D341Med (cell line): ENCODE measurements around the gene THAP6.
"Not testable (repeated sequence)": the region's sequence is repeated elsewhere in the genome, so short reads cannot be mapped to it uniquely, and the experiment has no call there.

Source experiments
- DNase-seq: peaks from one replicate; pipeline ENCODE4 v3.0.0; 2012; ENCODE audit warnings: low spot score

The THAP6 gene

GRCh38 chr4:75525910-75526309 lies 11.6 kb downstream of the THAP6 start:
- no peak for DNase-seq

- DNase-seq, result no peak
These were observed 13.2 kb downstream of the THAP6 start for GRCh38 chr4:75527482-75527881.

- no peak for DNase-seq
These were observed 16.5 kb downstream of the THAP6 start for GRCh38 chr4:75530556-75531322.

DNA sequence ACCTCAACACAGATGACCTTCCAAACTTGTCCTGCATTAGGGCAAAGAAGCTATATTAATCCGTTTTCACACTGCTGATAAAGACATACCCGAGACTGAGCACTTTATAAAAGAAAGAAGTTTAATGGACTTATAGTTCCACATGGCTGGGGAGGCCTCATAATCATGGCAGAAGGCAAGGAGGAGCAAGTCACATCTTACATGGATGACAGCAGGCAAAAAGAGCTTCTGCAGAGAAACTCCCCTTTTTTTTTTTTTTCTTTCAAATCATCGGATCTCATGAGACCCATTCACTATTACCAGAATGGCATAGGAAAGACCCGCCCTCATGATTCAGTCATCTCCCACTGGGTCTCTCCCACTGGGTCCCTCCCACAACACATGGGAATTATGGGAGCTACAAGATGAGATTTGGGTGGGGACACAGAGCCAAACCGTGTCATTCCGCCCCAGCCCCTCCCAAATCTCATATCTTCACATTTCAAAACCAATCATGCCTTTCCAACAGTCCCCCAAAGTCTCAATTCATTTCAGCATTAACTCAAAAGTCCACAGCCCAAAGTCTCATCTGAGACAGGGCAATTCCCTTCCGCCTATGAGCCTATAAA lies 17.4 kb downstream of the THAP6 start:
- DNase-seq, result not testable (repeated sequence)

- DNase-seq, result not testable (repeated sequence)
These were observed 19.1 kb downstream of the THAP6 start for GRCh38 chr4:75533339-75533887.

DNA sequence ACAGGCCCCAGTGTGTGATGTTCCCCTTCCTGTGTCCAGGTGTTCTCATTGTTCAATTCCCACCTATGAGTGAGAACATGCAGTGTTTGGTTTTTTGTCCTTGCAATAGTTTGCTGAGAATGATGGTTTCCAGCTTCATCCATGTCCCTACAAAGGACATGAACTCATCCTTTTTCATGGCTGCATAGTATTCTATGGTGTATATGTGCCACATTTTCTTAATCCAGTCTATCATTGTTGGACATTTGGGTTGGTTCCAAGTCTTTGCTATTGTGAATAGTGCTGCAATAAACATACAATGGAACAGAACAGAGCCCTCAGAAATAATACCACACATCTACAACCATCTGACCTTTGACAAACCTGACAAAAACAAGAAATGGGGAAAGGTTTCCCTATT lies 19.7 kb downstream of the THAP6 start:
- not testable (repeated sequence) for DNase-seq

DNA sequence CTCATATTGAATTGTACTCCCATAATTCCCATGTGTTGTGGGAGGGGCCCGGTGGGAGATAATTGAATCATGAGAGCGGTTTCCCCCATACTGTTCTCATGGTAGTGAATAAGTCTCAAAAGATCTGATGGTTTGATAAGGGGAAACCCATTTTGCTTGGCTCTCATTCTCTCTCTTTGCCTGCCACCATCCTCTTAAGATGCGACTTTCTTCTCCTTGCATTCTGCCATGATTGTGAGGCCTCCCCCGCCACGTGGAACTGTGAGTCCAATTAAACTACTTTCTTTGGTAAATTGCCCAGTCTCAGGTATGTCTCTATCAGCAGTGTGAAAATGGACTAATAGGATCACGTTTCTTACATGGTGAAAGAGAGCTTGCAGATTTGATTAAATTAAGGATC lies 23.0 kb downstream of the THAP6 start:
- not testable (repeated sequence) for DNase-seq

DNA sequence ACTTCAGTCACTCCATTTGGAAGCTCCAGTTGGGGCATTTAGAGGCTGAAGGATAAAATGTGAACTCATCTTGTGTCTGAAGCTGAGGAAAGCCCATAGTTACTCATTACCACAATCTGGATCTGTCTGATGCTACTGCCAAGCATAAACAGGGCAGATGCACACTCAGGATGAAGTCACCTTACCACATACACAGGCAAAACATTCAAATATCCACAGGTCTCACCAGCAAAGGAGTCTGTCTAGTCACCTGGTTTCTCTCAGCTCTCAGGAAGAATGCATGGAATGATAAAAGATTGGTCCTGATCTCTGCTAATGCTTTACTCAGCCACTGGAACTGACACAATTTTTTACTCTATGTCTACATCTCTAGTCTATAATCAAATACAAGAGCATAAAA lies 28.6 kb downstream of the THAP6 start:
- DNase-seq, result no peak

DNA sequence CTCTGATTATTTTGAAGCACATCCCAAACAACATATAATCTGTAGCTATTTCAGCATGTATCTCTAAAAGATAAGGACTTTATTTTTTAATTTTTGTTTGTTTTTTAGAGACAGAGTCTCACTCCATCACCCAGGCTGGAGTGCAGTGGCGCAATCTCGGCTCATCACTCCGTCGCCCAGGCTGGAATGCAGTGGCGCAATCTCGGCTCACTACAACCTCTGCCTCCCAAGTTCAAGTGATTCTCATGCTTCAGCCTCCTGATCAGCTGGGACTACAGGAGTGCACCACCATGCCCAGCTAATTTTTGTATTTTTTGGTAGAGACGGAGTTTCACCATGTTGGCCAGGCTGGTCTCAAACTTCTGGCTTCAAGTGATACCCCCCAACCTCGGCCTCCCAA lies 29.9 kb downstream of the THAP6 start:
- not testable (repeated sequence) for DNase-seq

DNA sequence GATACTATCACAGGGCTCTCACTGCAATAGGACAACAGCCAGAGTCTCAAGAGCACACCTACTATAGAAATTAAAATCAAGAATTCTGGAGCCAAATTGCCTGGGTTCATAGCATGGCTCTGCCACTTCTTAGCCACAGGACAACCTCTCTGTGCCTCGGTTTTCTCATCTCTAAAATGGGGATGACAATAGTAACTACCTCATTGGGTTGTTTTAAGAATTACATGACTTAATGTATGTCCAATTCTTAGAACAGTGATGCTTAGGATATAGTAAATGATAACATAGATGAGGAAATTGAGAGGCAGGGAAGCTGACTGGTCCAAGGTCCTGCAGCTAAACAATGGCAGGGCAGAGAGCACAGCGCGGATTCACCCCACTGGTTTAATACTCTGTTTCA lies 30.6 kb downstream of the THAP6 start:
- DNase-seq, result no peak

- no peak for DNase-seq
These were observed 31.3 kb downstream of the THAP6 start for GRCh38 chr4:75545526-75545925.

- DNase-seq, result no peak
These were observed 33.5 kb downstream of the THAP6 start for GRCh38 chr4:75547647-75548387.

GRCh38 chr4:75549019-75549418 lies 34.7 kb downstream of the THAP6 start:
- DNase-seq, result no peak

DNA sequence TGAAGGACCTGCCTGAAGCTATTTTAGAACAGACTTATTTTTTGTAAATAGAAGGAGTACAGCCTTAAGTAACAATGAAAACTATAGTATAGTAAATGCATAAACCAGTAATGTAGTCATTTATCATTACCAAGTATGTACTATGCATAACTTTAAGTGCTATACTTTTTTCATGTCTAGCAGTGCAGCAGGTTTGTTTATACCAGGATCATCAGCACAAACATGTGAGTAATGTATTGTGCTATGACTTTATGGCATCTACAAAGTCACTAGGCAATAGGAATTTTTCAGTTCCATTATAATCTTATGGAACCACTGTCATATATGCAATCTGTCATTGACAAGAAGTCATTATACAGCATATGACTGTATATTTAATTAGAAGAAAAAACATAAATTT lies 38.2 kb downstream of the THAP6 start:
- DNase-seq, result no peak

DNA sequence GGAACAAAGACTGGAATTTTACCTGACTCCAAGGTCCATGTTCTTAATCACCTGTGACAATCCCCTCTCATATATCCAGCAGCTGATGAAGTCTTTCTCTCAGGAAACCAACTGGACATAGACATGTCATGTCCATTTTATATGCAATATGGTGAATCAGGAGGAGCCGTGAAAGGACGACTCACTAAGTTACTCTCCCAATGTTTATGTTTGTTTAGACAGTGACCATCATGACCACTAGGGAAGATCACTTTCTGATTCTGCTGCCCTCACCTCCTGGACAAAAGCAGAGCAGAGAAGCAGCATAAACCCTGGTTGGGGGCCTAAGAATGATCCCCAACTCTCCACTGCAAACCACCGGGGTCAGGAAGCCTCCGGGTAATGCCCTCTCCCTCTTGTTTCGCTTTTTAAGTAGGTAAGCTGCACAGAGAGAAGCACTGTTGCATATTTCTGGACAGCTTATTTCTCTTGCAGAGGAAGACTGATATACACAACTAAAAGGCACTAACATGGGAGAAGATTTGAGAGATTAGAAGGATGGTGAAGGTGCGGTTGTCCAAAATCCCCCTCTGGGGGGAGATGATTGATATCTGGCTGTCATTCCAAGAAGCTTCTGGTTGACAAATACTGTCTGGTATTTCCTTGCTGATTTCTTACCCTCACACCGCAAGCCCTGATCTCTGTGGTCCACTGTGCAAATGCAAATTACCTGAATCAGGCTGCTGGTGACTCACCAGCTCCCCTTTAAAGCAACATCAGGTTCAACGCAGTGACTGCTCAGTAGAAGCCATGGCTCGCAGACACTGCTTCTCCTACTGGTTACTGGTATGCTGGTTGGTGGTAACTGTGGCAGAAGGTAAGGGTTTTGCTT lies 41.3 kb downstream of the THAP6 start, which contains the start of gene ODAPH:
TSS of gene ODAPH (plus strand) at position 773 of the 871 bp plus-strand sequence. CDS start at position 790, 17 bp downstream.
- DNase-seq, result no peak

- DNase-seq, result no peak
These were observed 43.4 kb downstream of the THAP6 start for GRCh38 chr4:75557696-75558095.

GRCh38 chr4:75561789-75562188 lies 47.5 kb downstream of the THAP6 start:
- DNase-seq, result no peak

DNA sequence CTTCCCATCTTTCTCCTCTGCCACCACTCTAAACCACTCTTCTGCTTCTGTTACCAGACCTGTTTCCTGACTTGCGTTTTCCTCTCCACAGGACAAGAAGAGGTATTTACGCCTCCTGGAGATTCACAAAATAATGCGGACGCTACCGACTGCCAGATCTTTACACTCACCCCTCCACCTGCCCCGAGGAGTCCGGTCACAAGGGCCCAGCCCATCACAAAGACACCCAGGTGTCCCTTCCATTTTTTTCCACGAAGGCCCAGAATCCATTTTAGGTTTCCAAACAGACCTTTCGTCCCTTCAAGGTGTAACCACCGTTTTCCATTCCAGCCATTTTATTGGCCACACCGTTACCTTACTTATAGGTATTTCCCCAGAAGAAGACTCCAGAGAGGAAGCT lies 49.8 kb downstream of the THAP6 start:
- DNase-seq, result no peak

DNA sequence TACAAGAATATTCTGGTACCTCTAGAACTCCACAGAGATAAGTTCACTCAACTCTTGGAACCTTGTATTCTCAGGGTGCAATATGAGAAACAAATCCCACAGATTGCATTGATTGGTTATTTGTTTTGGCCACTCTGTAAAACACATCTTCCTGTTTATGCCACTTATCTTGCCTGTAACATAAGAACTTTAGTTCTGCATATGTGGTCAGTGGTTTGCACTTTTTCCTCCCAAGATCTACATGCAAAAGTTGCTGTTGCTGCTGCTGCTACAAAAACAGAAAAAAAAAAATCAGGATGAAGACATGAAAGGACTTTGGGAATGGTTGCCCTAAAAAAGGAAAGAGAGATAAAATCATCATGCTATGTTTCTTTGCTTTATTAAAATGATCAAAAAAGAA lies 51.2 kb downstream of the THAP6 start:
- no peak for DNase-seq

GRCh38 chr4:75566911-75567310 lies 52.6 kb downstream of the THAP6 start:
- DNase-seq, result no peak

DNA sequence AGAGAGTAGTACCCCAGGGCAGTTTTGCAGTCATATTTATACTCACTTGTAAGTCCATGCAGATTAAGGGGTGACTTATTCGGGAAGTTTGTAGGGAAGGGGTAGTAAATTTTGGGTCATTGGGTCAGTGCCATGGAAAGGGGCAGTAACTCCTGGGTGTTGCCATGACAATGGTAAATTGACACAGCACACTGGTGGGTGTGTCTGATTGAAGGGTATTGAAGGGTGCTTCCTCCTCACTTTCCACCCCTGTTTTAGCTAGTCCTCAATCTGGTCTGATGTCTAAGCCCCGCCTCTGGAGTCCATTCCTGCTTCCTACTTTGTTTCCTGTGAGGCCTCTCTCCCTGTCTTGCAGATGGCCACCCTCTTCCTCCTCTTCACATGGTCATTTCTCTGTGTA lies 53.5 kb downstream of the THAP6 start:
- DNase-seq, result no peak
